CD14-positive monocyte (primary cell): Measurements from ENCODE around the gene MRPL43. TPM values are rescaled to one million over a fixed set of nuclear protein-coding genes. Genes with fewer than 3 reads are reported as not detected.

Experiments used
- DNase-seq, 3 donors: peaks; one replicate each; pipeline ENCODE4 v3.0.0-alpha.2; 2011 to 2022
- H2AFZ ChIP-seq: 2 replicates; pipeline ENCODE4 v1.6.0; 2012; ENCODE audit warnings: mild to moderate bottlenecking, low read depth, low read length, inconsistent platforms; ENCODE audit not compliant: insufficient read depth, poor library complexity, severe bottlenecking
- H3K27ac ChIP-seq, 2 donors: 1 replicate in 1 of 2; 2 replicates in 1 of 2; pipeline ENCODE4 v1.5.1; 2012 to 2013; ENCODE audit warnings: low read length in 2 of 2, control low read depth in 1 of 2, inconsistent platforms in 1 of 2, low read depth in 1 of 2, mild to moderate bottlenecking in 1 of 2
- H3K27me3 ChIP-seq, 2 donors: one replicate each; pipeline versions ENCODE4 v1.6.0 to v1.6.1; 2011 to 2013; ENCODE audit warnings: low read length in 2 of 2; ENCODE audit not compliant: control insufficient read depth in 2 of 2, insufficient read depth in 2 of 2
- H3K36me3 ChIP-seq, 2 donors: replicated peaks in 1 of 2; 1 replicate in 1 of 2; 2 replicates in 1 of 2; pipeline versions ENCODE4 v1.5.1 to v1.6.1; 2012 to 2013; ENCODE audit warnings: low read length in 2 of 2, control low read depth in 1 of 2, inconsistent platforms in 1 of 2, mild to moderate bottlenecking in 1 of 2; ENCODE audit not compliant: insufficient read depth in 2 of 2, control insufficient read depth in 1 of 2
- H3K4me1 ChIP-seq, 2 donors: 1 replicate in 1 of 2; 2 replicates in 1 of 2; pipeline versions ENCODE4 v1.5.1 to v1.6.1; 2012 to 2013; ENCODE audit warnings: low read length in 2 of 2, control low read depth in 1 of 2, inconsistent platforms in 1 of 2, mild to moderate bottlenecking in 1 of 2, moderate library complexity in 1 of 2; ENCODE audit not compliant: insufficient read depth in 2 of 2, control insufficient read depth in 1 of 2
- H3K4me2 ChIP-seq: replicated peaks from 2 replicates; pipeline ENCODE3; 2012; ENCODE audit warnings: low read length, moderate library complexity, mild to moderate bottlenecking; ENCODE audit not compliant: poor library complexity, severe bottlenecking; ENCODE audit errors: extremely low read depth
- H3K4me3 ChIP-seq, 3 experiments: fragments of 200-600 bp in 1 of 3; sonication (generic) in 1 of 3; replicated peaks in 1 of 3; 1 replicate in 2 of 3; 2 replicates in 1 of 3; pipeline ENCODE4 v1.5.1; 2011 to 2013; ENCODE audit warnings: low read length in 3 of 3, mild to moderate bottlenecking in 3 of 3, control low read depth in 2 of 3, low read depth in 2 of 3, inconsistent platforms in 1 of 3, moderate library complexity in 1 of 3
- H3K79me2 ChIP-seq: 2 replicates; pipeline ENCODE4 v1.6.0; 2012; ENCODE audit warnings: mild to moderate bottlenecking, control low read depth, inconsistent platforms, low read length, moderate library complexity; ENCODE audit not compliant: insufficient read depth
- H3K9ac ChIP-seq: 2 replicates; pipeline ENCODE4 v1.6.0; 2017; ENCODE audit warnings: low read length, mild to moderate bottlenecking; ENCODE audit not compliant: insufficient read depth, poor library complexity, severe bottlenecking
- H3K9me3 ChIP-seq, 2 donors: replicated peaks in 1 of 2; 1 replicate in 1 of 2; 2 replicates in 1 of 2; pipeline versions ENCODE4 v1.5.1 to v1.6.1; 2012 to 2013; ENCODE audit warnings: low read length in 2 of 2, control low read depth in 1 of 2; ENCODE audit not compliant: control insufficient read depth in 1 of 2, insufficient read depth in 1 of 2
- H4K20me1 ChIP-seq: 2 replicates; pipeline ENCODE4 v1.6.0; 2012; ENCODE audit warnings: mild to moderate bottlenecking, low read length, control low read depth, moderate library complexity; ENCODE audit not compliant: insufficient read depth
- H3K27ac Mint-ChIP-seq, 7 donors: one replicate each; pipeline ENCODE4 v1.8.0; 2020; ENCODE audit warnings: mild to moderate bottlenecking in 7 of 7, mixed read lengths in 7 of 7, moderate library complexity in 6 of 7, inconsistent platforms in 2 of 7
- H3K27me3 Mint-ChIP-seq, 3 donors: one replicate each; pipeline ENCODE4 v1.8.0; 2021 to 2022; ENCODE audit warnings: low read depth in 3 of 3, mild to moderate bottlenecking in 3 of 3, mixed read lengths in 3 of 3, moderate library complexity in 3 of 3, inconsistent platforms in 1 of 3
- H3K36me3 Mint-ChIP-seq, 2 donors: one replicate each; pipeline ENCODE4 v1.8.0; 2020; ENCODE audit warnings: mixed read lengths in 2 of 2, inconsistent platforms in 1 of 2, mild to moderate bottlenecking in 1 of 2
- H3K4me1 Mint-ChIP-seq: one replicate; pipeline ENCODE4 v1.8.0; 2020; ENCODE audit warnings: mild to moderate bottlenecking, mixed read lengths
- H3K4me3 Mint-ChIP-seq, 2 donors: one replicate each; pipeline ENCODE4 v1.8.0; 2020; ENCODE audit warnings: mild to moderate bottlenecking in 2 of 2, mixed read lengths in 2 of 2, moderate library complexity in 1 of 2
- H3K9me3 Mint-ChIP-seq, 7 donors: one replicate each; pipeline ENCODE4 v1.8.0; 2020 to 2022; ENCODE audit warnings: mixed read lengths in 7 of 7, mild to moderate bottlenecking in 6 of 7, moderate library complexity in 6 of 7, inconsistent platforms in 2 of 7
- WGBS: methylation state at CpG from one replicate; pipeline ENCODE4 v1.1.5; 2013; ENCODE audit warnings: missing lambda C conversion rate; ENCODE audit not compliant: insufficient coverage; 5-methylcytosine and 5-hydroxymethylcytosine counted together
- intact Hi-C, 2 donors: fragments of 100-400 bp; cut with micrococcal nuclease; formaldehyde crosslinking; loops; one replicate each; pipeline versions ENCODE4 v1.15.0 to v1.15.1; 2023
- polyA plus RNA-seq, 3 donors: library from polyadenylated mRNA; depleted of rRNA in 1 of 3; unstranded in 2 of 3; stranded (reverse) in 1 of 3; fragments of 300-500 nt in 2 of 3; fragments of >200 nt in 1 of 3; fragmentation: Illumina TruSeq in 2 of 3; gene quantifications; 1 replicate in 2 of 3; 2 replicates in 1 of 3; pipeline ENCODE4 v1.2.3, GENCODE V29; 2012 to 2021
- TF ChIP-seq, protein P1 (sequence below): fragments of 200-600 bp; IDR thresholded peaks from one replicate; pipeline ENCODE4 v1.8.0; 2022; ENCODE audit warnings: antibody characterized with exemption, mild to moderate bottlenecking

The MRPL43 gene
- polyA plus RNA-seq, 3 donors: 69.5 to 123 (median 98.0) TPM

DNA sequence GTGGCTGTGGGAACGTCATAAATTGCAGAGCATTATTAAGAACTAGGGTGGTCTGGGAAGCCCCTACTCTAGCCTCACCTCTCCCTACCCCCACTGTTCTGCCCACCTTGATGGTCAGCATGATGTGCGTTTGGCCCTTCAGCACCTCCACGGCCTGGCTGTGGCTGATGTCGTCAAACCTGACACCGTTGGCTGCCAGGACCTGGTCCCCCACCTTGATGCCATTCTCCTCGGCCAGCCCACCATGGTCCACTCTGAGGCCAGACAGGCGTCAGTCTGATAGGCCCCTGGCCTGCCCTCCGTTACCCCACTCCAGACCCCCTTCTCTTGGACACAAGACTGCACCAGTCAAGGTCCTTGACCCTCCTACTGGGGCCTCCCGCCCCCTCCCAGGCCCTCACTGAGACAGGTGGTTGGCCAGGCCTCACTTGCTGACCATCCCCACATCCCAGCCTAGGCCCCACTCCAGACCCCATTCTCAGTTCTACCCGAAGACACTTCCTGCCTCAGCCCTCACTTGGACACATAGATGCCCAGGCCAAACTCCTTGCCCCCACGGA is 34.5 kb upstream of the MRPL43 start:
- Histone ChIP-seq H3K27me3 (peaks cover 0 to 5% of the 10 kb centered on the region in 2 donors), H3K4me2 (no peak overlapping the region), H3K9me3 (no peaks in the 10 kb centered on the region), H3K4me1 (peaks cover 22 to 26% of the 10 kb centered on the region in 2 donors), H3K27ac (no peak overlapping the region), H3K4me3 (no peak overlapping the region), H3K79me2 (no peaks in the 10 kb centered on the region), H3K9ac (no peak overlapping the region), H2AFZ (no peak overlapping the region), H4K20me1 (no peaks in the 10 kb centered on the region), H3K36me3 (no peaks in the 10 kb centered on the region)
- H3K27ac Mint-ChIP-seq: no peak overlapping the region
- peaks cover 14 to 19% (median 18%) of the 10 kb centered on the region in 3 donors for H3K27me3 Mint-ChIP-seq
- WGBS: 97% methylated on average over 10 of the region's 11 CpGs
- no peak for DNase-seq
- no peaks in the 10 kb centered on the region for H3K36me3 Mint-ChIP-seq
- intact Hi-C loops: no loop called here
- H3K4me1 Mint-ChIP-seq: peaks cover 29% of the 10 kb centered on the region
- peaks cover 0 to 3% (median 0%) of the 10 kb centered on the region in 7 donors for H3K9me3 Mint-ChIP-seq
- TF ChIP-seq, protein P1, sequence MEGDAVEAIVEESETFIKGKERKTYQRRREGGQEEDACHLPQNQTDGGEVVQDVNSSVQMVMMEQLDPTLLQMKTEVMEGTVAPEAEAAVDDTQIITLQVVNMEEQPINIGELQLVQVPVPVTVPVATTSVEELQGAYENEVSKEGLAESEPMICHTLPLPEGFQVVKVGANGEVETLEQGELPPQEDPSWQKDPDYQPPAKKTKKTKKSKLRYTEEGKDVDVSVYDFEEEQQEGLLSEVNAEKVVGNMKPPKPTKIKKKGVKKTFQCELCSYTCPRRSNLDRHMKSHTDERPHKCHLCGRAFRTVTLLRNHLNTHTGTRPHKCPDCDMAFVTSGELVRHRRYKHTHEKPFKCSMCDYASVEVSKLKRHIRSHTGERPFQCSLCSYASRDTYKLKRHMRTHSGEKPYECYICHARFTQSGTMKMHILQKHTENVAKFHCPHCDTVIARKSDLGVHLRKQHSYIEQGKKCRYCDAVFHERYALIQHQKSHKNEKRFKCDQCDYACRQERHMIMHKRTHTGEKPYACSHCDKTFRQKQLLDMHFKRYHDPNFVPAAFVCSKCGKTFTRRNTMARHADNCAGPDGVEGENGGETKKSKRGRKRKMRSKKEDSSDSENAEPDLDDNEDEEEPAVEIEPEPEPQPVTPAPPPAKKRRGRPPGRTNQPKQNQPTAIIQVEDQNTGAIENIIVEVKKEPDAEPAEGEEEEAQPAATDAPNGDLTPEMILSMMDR: no peak
- no peak overlapping the region for H3K4me3 Mint-ChIP-seq

DNA sequence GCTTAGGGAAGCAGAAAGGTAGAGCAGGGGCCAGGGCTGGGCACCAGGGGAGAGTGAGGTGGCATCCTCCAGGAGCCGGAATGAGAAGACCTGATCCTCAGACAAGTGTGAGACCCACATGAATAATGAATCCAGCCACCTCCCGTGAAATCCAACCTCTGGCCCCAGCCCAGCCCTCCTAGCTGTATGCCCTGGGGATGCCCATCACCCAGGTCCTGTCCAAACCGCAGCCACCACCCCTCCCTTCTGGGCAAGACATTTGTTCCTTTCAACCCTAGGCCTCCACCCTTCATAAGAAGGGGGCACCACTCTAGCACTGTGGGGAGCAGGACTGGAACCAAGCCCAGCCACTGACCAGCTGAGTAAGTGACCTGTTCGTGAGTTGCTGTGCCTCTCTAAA is 33.9 kb upstream of the MRPL43 start:
- Mint-ChIP-seq H3K36me3 (no peaks in the 10 kb centered on the region), H3K27ac (no peak overlapping the region), H3K27me3 (peaks cover 18 to 19% (median 18%) of the 10 kb centered on the region in 3 donors), H3K9me3 (peaks cover 0 to 3% (median 0%) of the 10 kb centered on the region in 7 donors), H3K4me1 (peaks cover 29% of the 10 kb centered on the region), H3K4me3 (no peak overlapping the region)
- no peaks in the 10 kb centered on the region for H3K36me3 ChIP-seq
- TF ChIP-seq, protein P1: no peak
- H2AFZ ChIP-seq: no peak overlapping the region
- no peak overlapping the region for H3K27ac ChIP-seq
- H3K4me1 ChIP-seq: peaks cover 18 to 26% of the 10 kb centered on the region in 2 donors
- H3K9ac ChIP-seq: no peak overlapping the region
- peaks cover 0 to 5% of the 10 kb centered on the region in 2 donors for H3K27me3 ChIP-seq
- H3K9me3 ChIP-seq: no peaks in the 10 kb centered on the region
- H3K4me3 ChIP-seq: no peak overlapping the region
- no peak for DNase-seq
- intact Hi-C loops: no loop called here
- no peak overlapping the region for H3K4me2 ChIP-seq
- no peaks in the 10 kb centered on the region for H4K20me1 ChIP-seq
- H3K79me2 ChIP-seq: no peaks in the 10 kb centered on the region
- WGBS: 97% methylated on average over 3 of the region's 4 CpGs
